Heart right ventricle (tissue), 16 donors: ENCODE results near the gene DRC1. TPM values are rescaled to one million over a fixed set of nuclear protein-coding genes. Genes with fewer than 3 reads are reported as not detected.

Source experiments
- ATAC-seq, 8 donors: fragments of 200-7000 bp; cut with Tn5 transposase; one replicate each; pipeline ENCODE4 v1.9.1; 2020; ENCODE audit warnings: mild to moderate bottlenecking in 8 of 8, moderate library complexity in 8 of 8, moderate number of reproducible peaks in 1 of 8
- DNase-seq, 2 donors: peaks; one replicate each; pipeline ENCODE4 v3.0.0-alpha.2; 2020
- H3K27ac ChIP-seq, 10 donors: fragments of 200-600 bp; sonication (generic) in 2 of 10; one replicate each; pipeline versions ENCODE4 v1.5.0 to v1.8.0; 2020 to 2022; ENCODE audit warnings: mild to moderate bottlenecking in 3 of 10
- H3K27me3 ChIP-seq, 7 donors: fragments of 200-600 bp; one replicate each; pipeline ENCODE4 v1.8.0; 2021 to 2022; ENCODE audit warnings: mild to moderate bottlenecking in 2 of 7
- H3K36me3 ChIP-seq, 9 donors: fragments of 200-600 bp; sonication (generic) in 1 of 9; one replicate each; pipeline versions ENCODE4 v1.5.0 to v1.8.0; 2020 to 2022; ENCODE audit warnings: mild to moderate bottlenecking in 2 of 9
- H3K4me1 ChIP-seq, 9 donors: fragments of 200-600 bp; sonication (generic) in 1 of 9; one replicate each; pipeline versions ENCODE4 v1.5.0 to v1.8.0; 2020 to 2022; ENCODE audit warnings: mild to moderate bottlenecking in 4 of 9
- H3K4me3 ChIP-seq, 10 donors: fragments of 200-600 bp; sonication (generic) in 2 of 10; one replicate each; pipeline versions ENCODE4 v1.5.0 to v1.8.0; 2020 to 2022; ENCODE audit warnings: mild to moderate bottlenecking in 7 of 10, moderate library complexity in 2 of 10
- H3K9me3 ChIP-seq, 11 donors: fragments of 200-600 bp in 10 of 11; sonication (generic) in 2 of 11; one replicate each; pipeline versions ENCODE4 v1.5.0 to v1.8.0; 2013 to 2022; ENCODE audit warnings: mild to moderate bottlenecking in 2 of 11, control low read depth in 1 of 11, moderate library complexity in 1 of 11
- CTCF ChIP-seq, 9 donors: fragments of 200-600 bp; sonication (generic) in 2 of 9; IDR thresholded peaks; one replicate each; pipeline versions ENCODE4 v1.5.0 to v1.8.0; 2021 to 2022; ENCODE audit warnings: antibody characterized with exemption in 9 of 9, mild to moderate bottlenecking in 5 of 9, moderate library complexity in 1 of 9
- WGBS, 2 donors: extraction: QIAGEN DNeasy Blood & Tissue Kit; methylation state at CpG; one replicate each; pipeline ENCODE4 v1.1.7; 2013; ENCODE audit warnings: inconsistent platforms in 1 of 2; 5-methylcytosine and 5-hydroxymethylcytosine counted together
- intact Hi-C, 10 donors: fragments of 100-400 bp; cut with DNase I; formaldehyde crosslinking; loops; one replicate each; pipeline versions ENCODE4 v1.11.1 to v1.14.2; 2022
- polyA plus RNA-seq, 2 donors: library from polyadenylated mRNA; stranded (reverse); fragments of 200-250 nt; gene quantifications; one replicate each; pipeline ENCODE4 v1.2.3, GENCODE V29; 2013
- total RNA-seq, 10 donors: library from RNA; stranded (reverse); fragmentation: NEBNext Ultra II Directional in 3 of 10; extraction: Animal tissue kit (Norgen Biotek cat#: 25700) in 3 of 10; gene quantifications; one replicate each; pipeline versions ENCODE4 v1.2.1 to v1.2.4, GENCODE V29; 2021 to 2023
- donor health status: Arrhythmogenic right ventricular cardiomyopathy.
- donor health status: ischemic (EF 13 %, LVEDD 7.1; RV severe dilation, severe dysfunction).
- donor health status: healthy with polysubstance abuse.
- donor health status: DM: no; HTN: yes; CAD: no.
- donor health status: DM: no; HTN: no; CAD: no.
- donor health status: ischemic (EF 25% LVEDD 6.9; RV normal size, moderate dysfunction).
- donor health status: ischemic (EF 25% LVEDD 5.7; RV mildly dilated, moderate dysfunction).
- donor health status: healthy.
- donor health status: DM: yes; HTN: yes; CAD: no.
- donor health status: Ischemic cardiomyopathy.
- donor health status: ischemic (EF 35%, LVEDD 5.7; RV mildly dilated, moderate dysfunction).
- donor health status: nonischemic (EF 11% LVEDD 7.7; RV severe dilation, severe dysfunction).
- donor health status: DM: yes; HTN: yes; CAD: no.
- donor health status: PGD.
- donor health status: ischemic (EF 29% LVEDD 5.4; RV normal size, mild dysfunction).
- donor health status: nonischemic (EF 23%, LVEDD 6.1; RV moderate dilation, normal function).

The DRC1 gene
- total and polyA plus RNA-seq, 12 donors = 0.06 to 0.37 (median 0.20) TPM; not detected in 8

- no peak for TF ChIP-seq CTCF (IDR thresholded peaks at IDR 0.05)
- ATAC-seq = no peak
- 86 to 87% methylated on average over 30 of the region's 30 CpGs for WGBS, 2 donors
- intact Hi-C loops = no loop called here
- H3K4me3 ChIP-seq = no peak overlapping the region
- no peak overlapping the region for H3K27ac ChIP-seq
- H3K4me1 ChIP-seq = peaks cover 3 to 25% (median 14%) of the 10 kb centered on the region in 9 donors
- DNase-seq = no peak
- H3K9me3 ChIP-seq = no peaks in the 10 kb centered on the region
- H3K27me3 ChIP-seq = no peaks in the 10 kb centered on the region
- H3K36me3 ChIP-seq = no peaks in the 10 kb centered on the region
Measured at GRCh38 chr2:26482211-26483026, 80.7 kb downstream of the DRC1 start.

DNA sequence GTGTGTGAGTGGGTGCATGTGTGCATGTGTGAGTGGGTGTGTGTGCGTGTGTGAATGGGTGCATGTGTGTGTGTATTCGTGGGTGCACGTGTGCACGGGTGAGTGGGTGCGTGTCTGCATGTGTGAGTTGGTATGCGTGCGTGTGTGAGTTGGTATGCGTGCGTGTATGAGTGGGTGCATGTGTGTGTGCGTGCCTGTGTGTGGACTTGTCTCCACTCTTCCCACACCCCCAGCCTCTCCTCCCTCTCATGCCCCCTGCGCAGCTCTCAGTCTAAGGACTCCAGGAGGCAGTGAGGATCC, 81.3 kb downstream of the DRC1 start:
- Histone ChIP-seq H3K9me3 (no peaks in the 10 kb centered on the region), H3K27ac (no peak overlapping the region), H3K36me3 (no peaks in the 10 kb centered on the region), H3K4me3 (no peak overlapping the region), H3K4me1 (peaks cover 3 to 20% (median 12%) of the 10 kb centered on the region in 9 donors), H3K27me3 (no peaks in the 10 kb centered on the region)
- intact Hi-C loops = no loop called here
- TF ChIP-seq CTCF (IDR thresholded peaks at IDR 0.05) = no peak
- ATAC-seq (no peak), DNase-seq (no peak)
- WGBS, 2 donors = 92 to 97% methylated on average over 10 to 11 of the region's 11 CpGs

- H3K27ac ChIP-seq = no peak overlapping the region
- no peak for TF ChIP-seq CTCF (IDR thresholded peaks at IDR 0.05)
- no peaks in the 10 kb centered on the region for H3K36me3 ChIP-seq
- intact Hi-C loops = no loop called here
- no peak overlapping the region for H3K4me3 ChIP-seq
- ATAC-seq = peak in 6 of 8 donors; percentile 17 to 53 (median 30)
- DNase-seq = no peak
- H3K4me1 ChIP-seq = peaks cover 0 to 15% (median 8%) of the 10 kb centered on the region in 9 donors
- WGBS, 2 donors = 70 to 76% methylated on average over 11 of the region's 11 CpGs
- no peaks in the 10 kb centered on the region for H3K27me3 ChIP-seq
- H3K9me3 ChIP-seq = no peaks in the 10 kb centered on the region
Measured at GRCh38 chr2:26483516-26483915, 81.8 kb downstream of the DRC1 start.

- H3K27ac ChIP-seq = no peak overlapping the region
- peaks cover 0 to 13% (median 8%) of the 10 kb centered on the region in 9 donors for H3K4me1 ChIP-seq
- intact Hi-C loops = no loop called here
- no peaks in the 10 kb centered on the region for H3K9me3 ChIP-seq
- H3K27me3 ChIP-seq = no peaks in the 10 kb centered on the region
- WGBS, 2 donors = 68 to 69% methylated on average over 13 of the region's 13 CpGs
- ATAC-seq = peak; percentile 40 to 87 (median 78)
- H3K36me3 ChIP-seq = no peaks in the 10 kb centered on the region
- no peak overlapping the region for H3K4me3 ChIP-seq
- DNase-seq = no peak
- no peak for TF ChIP-seq CTCF (IDR thresholded peaks at IDR 0.05)
Measured at GRCh38 chr2:26483957-26484565, 82.3 kb downstream of the DRC1 start.
